Ishikawa (cell line): ENCODE data around the gene OR56A1.

Source experiments
- CEBPB ChIP-seq: IDR thresholded peaks from 2 replicates; pipeline ENCODE4 v1.6.1; 2012
- CREB1 ChIP-seq: IDR thresholded peaks from 2 replicates; pipeline ENCODE4 v1.6.1; 2012; ENCODE audit warnings: low read depth
- EGR1 ChIP-seq: IDR thresholded peaks from 2 replicates; pipeline ENCODE4 v1.6.1; 2012
- EP300 ChIP-seq: IDR thresholded peaks from 2 replicates; pipeline ENCODE4 v1.6.1; 2012; ENCODE audit warnings: borderline replicate concordance
- FOXM1 ChIP-seq: IDR thresholded peaks from 2 replicates; pipeline ENCODE4 v1.6.1; 2012; ENCODE audit warnings: low read depth, borderline replicate concordance
- MAX ChIP-seq: IDR thresholded peaks from 2 replicates; pipeline ENCODE4 v1.6.1; 2012
- NFIC ChIP-seq: IDR thresholded peaks from 2 replicates; pipeline ENCODE4 v1.6.1; 2012
- RAD21 ChIP-seq: IDR thresholded peaks from 2 replicates; pipeline ENCODE4 v1.6.1; 2012; ENCODE audit warnings: low read depth
- REST ChIP-seq: IDR thresholded peaks from 2 replicates; pipeline ENCODE4 v1.6.1; 2012; ENCODE audit warnings: low read depth, mild to moderate bottlenecking
- TAF1 ChIP-seq: IDR thresholded peaks from 2 replicates; pipeline ENCODE4 v1.6.1; 2012; ENCODE audit warnings: low read depth, mild to moderate bottlenecking
- TCF12 ChIP-seq: IDR thresholded peaks from 2 replicates; pipeline ENCODE4 v1.6.1; 2012; ENCODE audit warnings: low read depth
- TEAD4 ChIP-seq: IDR thresholded peaks from 2 replicates; pipeline ENCODE4 v1.6.1; 2012
- USF1 ChIP-seq: IDR thresholded peaks from 2 replicates; pipeline ENCODE4 v1.6.1; 2012
- YY1 ChIP-seq: IDR thresholded peaks from 2 replicates; pipeline ENCODE4 v1.6.1; 2012; ENCODE audit warnings: low read depth
- ZBTB7A ChIP-seq: IDR thresholded peaks from 2 replicates; pipeline ENCODE4 v1.6.1; 2012; ENCODE audit warnings: low read depth

Gene OR56A1

GRCh38 chr11:6067502-6067901 lies 36.9 kb upstream of the OR56A1 start:
- no peak for TF ChIP-seq ZBTB7A
- no peak for TF ChIP-seq YY1
- no peak for TF ChIP-seq REST
- no peak for TF ChIP-seq MAX
- no peak for TF ChIP-seq TEAD4
- TF ChIP-seq FOXM1, result no peak
- TF ChIP-seq USF1, result no peak
- no peak for TF ChIP-seq CEBPB
- TF ChIP-seq EGR1, result no peak
- TF ChIP-seq TCF12, result no peak
- TF ChIP-seq EP300, result no peak
- no peak for TF ChIP-seq RAD21
- no peak for TF ChIP-seq TAF1
- TF ChIP-seq NFIC, result no peak

- no peak for TF ChIP-seq MAX
- no peak for TF ChIP-seq EGR1
- no peak for TF ChIP-seq TEAD4
- no peak for TF ChIP-seq YY1
- TF ChIP-seq EP300, result no peak
- no peak for TF ChIP-seq USF1
- no peak for TF ChIP-seq REST
- TF ChIP-seq TCF12, result no peak
- no peak for TF ChIP-seq FOXM1
- TF ChIP-seq RAD21, result no peak
These were observed 32.3 kb upstream of the OR56A1 start for GRCh38 chr11:6062691-6063358.

GRCh38 chr11:6061475-6061874 lies 30.9 kb upstream of the OR56A1 start:
- no peak for TF ChIP-seq NFIC
- TF ChIP-seq FOXM1, result no peak
- no peak for TF ChIP-seq ZBTB7A
- TF ChIP-seq TAF1, result no peak
- no peak for TF ChIP-seq USF1
- TF ChIP-seq RAD21, result no peak
- no peak for TF ChIP-seq CREB1
- no peak for TF ChIP-seq CEBPB
- no peak for TF ChIP-seq EGR1
- TF ChIP-seq EP300, result no peak

- TF ChIP-seq RAD21, result no peak
These were observed 26.9 kb upstream of the OR56A1 start for GRCh38 chr11:6057452-6057851.

- TF ChIP-seq EP300, result no peak
These were observed 25.0 kb upstream of the OR56A1 start for GRCh38 chr11:6055569-6055968.

- TF ChIP-seq ZBTB7A, result no peak
- TF ChIP-seq CEBPB, result no peak
- TF ChIP-seq MAX, result no peak
- TF ChIP-seq TEAD4, result no peak
- no peak for TF ChIP-seq TCF12
- TF ChIP-seq REST, result no peak
- no peak for TF ChIP-seq FOXM1
- no peak for TF ChIP-seq YY1
- no peak for TF ChIP-seq EP300
- no peak for TF ChIP-seq RAD21
- TF ChIP-seq NFIC, result no peak
- TF ChIP-seq TAF1, result no peak
- TF ChIP-seq EGR1, result no peak
- no peak for TF ChIP-seq CREB1
- TF ChIP-seq USF1, result no peak
These were observed 21.8 kb upstream of the OR56A1 start for GRCh38 chr11:6052374-6052773.
